ENCODE results near the gene SLC35F3.

- TF ChIP-seq, protein P1, sequence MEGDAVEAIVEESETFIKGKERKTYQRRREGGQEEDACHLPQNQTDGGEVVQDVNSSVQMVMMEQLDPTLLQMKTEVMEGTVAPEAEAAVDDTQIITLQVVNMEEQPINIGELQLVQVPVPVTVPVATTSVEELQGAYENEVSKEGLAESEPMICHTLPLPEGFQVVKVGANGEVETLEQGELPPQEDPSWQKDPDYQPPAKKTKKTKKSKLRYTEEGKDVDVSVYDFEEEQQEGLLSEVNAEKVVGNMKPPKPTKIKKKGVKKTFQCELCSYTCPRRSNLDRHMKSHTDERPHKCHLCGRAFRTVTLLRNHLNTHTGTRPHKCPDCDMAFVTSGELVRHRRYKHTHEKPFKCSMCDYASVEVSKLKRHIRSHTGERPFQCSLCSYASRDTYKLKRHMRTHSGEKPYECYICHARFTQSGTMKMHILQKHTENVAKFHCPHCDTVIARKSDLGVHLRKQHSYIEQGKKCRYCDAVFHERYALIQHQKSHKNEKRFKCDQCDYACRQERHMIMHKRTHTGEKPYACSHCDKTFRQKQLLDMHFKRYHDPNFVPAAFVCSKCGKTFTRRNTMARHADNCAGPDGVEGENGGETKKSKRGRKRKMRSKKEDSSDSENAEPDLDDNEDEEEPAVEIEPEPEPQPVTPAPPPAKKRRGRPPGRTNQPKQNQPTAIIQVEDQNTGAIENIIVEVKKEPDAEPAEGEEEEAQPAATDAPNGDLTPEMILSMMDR (IDR thresholded peaks at IDR 0.05): no peak
- no peak for TF ChIP-seq POLR2A (IDR thresholded peaks at IDR 0.05)
Measured at GRCh38 chr1:234144901-234145300, 240.4 kb downstream of the SLC35F3 start.

All from Peyer's patch (tissue), 4 donors.